ENCODE data around the gene CRIM1. TPM values are rescaled to one million over a fixed set of nuclear protein-coding genes. Genes with fewer than 3 reads are reported as not detected.
A peak's percentile ranks its signal among the peaks of the same experiment; 100 is the strongest.

Gene CRIM1
- total RNA-seq, 1 donor from 2014 or later: 158 TPM

- no peaks in the 10 kb centered on the region for H3K27me3 ChIP-seq
- DNase-seq (no peak), ATAC-seq (peak; percentile 49)
- H3K4me3 ChIP-seq: no peak overlapping the region
- intact Hi-C loops (cut with DNase I): no loop called here
- H3K27ac ChIP-seq: peak overlapping the region; percentile 14
- no peaks in the 10 kb centered on the region for H3K36me3 ChIP-seq
- H3K9me3 ChIP-seq: no peaks in the 10 kb centered on the region
- H3K4me1 ChIP-seq: peaks cover 42% of the 10 kb centered on the region
- TF ChIP-seq CTCF (IDR thresholded peaks at IDR 0.05): no peak
Measured at GRCh38 chr2:36408198-36408703, 52.7 kb downstream of the CRIM1 start.

- intact Hi-C loops (cut with DNase I): no loop called here
- H3K36me3 ChIP-seq: no peaks in the 10 kb centered on the region
- ATAC-seq: no peak
Measured at GRCh38 chr2:36409335-36409734, 53.8 kb downstream of the CRIM1 start.

GRCh38 chr2:36409935-36410334 is 54.4 kb downstream of the CRIM1 start:
- Histone ChIP-seq H3K9me3 (no peaks in the 10 kb centered on the region), H3K4me3 (no peak overlapping the region), H3K27me3 (no peaks in the 10 kb centered on the region), H3K27ac (no peak overlapping the region), H3K36me3 (no peaks in the 10 kb centered on the region), H3K4me1 (peaks cover 44% of the 10 kb centered on the region)
- TF ChIP-seq CTCF (IDR thresholded peaks at IDR 0.05): no peak
- no peak for DNase-seq
- ATAC-seq: no peak
- intact Hi-C loops (cut with DNase I): no loop called here

More at GRCh38 chr2:36409335-36409734, 53.8 kb downstream of the CRIM1 start:
- no peaks in the 10 kb centered on the region for H3K9me3 ChIP-seq
- no peaks in the 10 kb centered on the region for H3K27me3 ChIP-seq
- no peak overlapping the region for H3K27ac ChIP-seq
- H3K4me3 ChIP-seq: no peak overlapping the region
- TF ChIP-seq CTCF (IDR thresholded peaks at IDR 0.05): no peak
- DNase-seq: no peak
- H3K4me1 ChIP-seq: peaks cover 44% of the 10 kb centered on the region

GRCh38 chr2:36410681-36411080 is 55.1 kb downstream of the CRIM1 start:
- TF ChIP-seq CTCF (IDR thresholded peaks at IDR 0.05): no peak
- Histone ChIP-seq H3K27me3 (no peaks in the 10 kb centered on the region), H3K9me3 (no peaks in the 10 kb centered on the region), H3K4me1 (peaks cover 45% of the 10 kb centered on the region), H3K36me3 (no peaks in the 10 kb centered on the region), H3K27ac (peak overlapping the region; percentile 56), H3K4me3 (no peak overlapping the region)
- no peak for ATAC-seq
- DNase-seq: no peak
- intact Hi-C loops (cut with DNase I): no loop called here

GRCh38 chr2:36411962-36412444 is 56.4 kb downstream of the CRIM1 start:
- no peaks in the 10 kb centered on the region for H3K36me3 ChIP-seq
- ATAC-seq (no peak), DNase-seq (no peak)
- no peak overlapping the region for H3K4me3 ChIP-seq
- no peak for TF ChIP-seq CTCF (IDR thresholded peaks at IDR 0.05)
- no peaks in the 10 kb centered on the region for H3K9me3 ChIP-seq
- intact Hi-C loops (cut with DNase I): no loop called here
- no peaks in the 10 kb centered on the region for H3K27me3 ChIP-seq
- H3K4me1 ChIP-seq: peaks cover 56% of the 10 kb centered on the region
- peak overlapping the region; percentile 56 for H3K27ac ChIP-seq

GRCh38 chr2:36413218-36413617 is 57.6 kb downstream of the CRIM1 start:
- Histone ChIP-seq H3K9me3 (no peaks in the 10 kb centered on the region), H3K36me3 (no peaks in the 10 kb centered on the region), H3K4me3 (no peak overlapping the region), H3K4me1 (peaks cover 55% of the 10 kb centered on the region), H3K27ac (peak overlapping the region; percentile 56), H3K27me3 (no peaks in the 10 kb centered on the region)
- ATAC-seq: no peak
- intact Hi-C loops (cut with DNase I): no loop called here
- no peak for DNase-seq
- TF ChIP-seq CTCF (IDR thresholded peaks at IDR 0.05): no peak
